HL-60 (cell line): Measurements from ENCODE around the gene PGGT1B.

Experiments
- POLR2AphosphoS5 ChIP-seq: IDR thresholded peaks from 2 replicates; pipeline ENCODE4 v1.6.1; 2012; ENCODE audit warnings: low read depth
- SPI1 ChIP-seq: IDR thresholded peaks from 2 replicates; pipeline ENCODE4 v1.6.1; 2012; ENCODE audit warnings: low read depth, mild to moderate bottlenecking, borderline replicate concordance
- TF ChIP-seq, protein P1 (sequence below): IDR thresholded peaks from one replicate; pipeline ENCODE4 v1.5.1; 2011; ENCODE audit warnings: low read length, control low read depth, inconsistent platforms; ENCODE audit not compliant: insufficient read depth

DNA sequence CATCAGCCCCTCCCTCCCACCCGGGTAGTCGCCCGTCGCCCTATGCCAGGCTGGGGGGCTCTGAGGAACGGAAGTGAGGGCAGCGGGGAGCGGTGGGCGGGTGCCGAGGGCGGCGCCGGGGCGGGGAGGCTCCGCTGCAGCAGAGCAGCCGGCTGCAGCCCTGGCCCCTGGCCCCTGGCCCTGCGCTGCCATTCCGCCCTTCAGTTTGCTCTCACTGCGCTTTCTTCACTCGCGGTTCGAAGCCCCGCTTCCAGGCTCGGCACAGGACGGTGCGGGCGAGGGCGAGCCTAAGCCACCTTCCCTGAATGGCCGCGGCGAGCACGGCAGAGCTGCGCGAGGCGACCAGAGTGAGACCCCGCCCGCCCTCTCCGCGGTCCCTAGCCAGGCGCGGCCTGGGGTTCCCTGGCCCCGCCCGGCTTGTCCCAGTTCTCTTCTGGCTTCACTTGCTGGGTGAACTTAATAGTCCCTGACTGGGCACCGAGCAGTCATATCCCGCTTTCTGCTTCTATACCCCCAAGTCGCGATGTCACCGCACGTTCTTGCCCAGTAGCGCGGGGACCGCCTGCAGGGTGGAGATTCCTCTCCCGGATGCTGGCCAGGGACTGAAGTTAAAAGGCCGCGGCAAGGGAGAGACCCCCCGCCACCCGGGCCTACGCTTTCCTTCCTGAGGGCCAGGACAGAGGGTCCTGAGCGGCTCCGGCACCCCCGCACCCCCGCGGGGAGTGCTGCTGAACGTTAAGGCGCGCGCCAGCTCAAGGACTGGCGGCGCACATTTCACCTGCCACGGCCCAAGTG, 92.3 kb downstream of the PGGT1B start:
- TF ChIP-seq, protein P1, sequence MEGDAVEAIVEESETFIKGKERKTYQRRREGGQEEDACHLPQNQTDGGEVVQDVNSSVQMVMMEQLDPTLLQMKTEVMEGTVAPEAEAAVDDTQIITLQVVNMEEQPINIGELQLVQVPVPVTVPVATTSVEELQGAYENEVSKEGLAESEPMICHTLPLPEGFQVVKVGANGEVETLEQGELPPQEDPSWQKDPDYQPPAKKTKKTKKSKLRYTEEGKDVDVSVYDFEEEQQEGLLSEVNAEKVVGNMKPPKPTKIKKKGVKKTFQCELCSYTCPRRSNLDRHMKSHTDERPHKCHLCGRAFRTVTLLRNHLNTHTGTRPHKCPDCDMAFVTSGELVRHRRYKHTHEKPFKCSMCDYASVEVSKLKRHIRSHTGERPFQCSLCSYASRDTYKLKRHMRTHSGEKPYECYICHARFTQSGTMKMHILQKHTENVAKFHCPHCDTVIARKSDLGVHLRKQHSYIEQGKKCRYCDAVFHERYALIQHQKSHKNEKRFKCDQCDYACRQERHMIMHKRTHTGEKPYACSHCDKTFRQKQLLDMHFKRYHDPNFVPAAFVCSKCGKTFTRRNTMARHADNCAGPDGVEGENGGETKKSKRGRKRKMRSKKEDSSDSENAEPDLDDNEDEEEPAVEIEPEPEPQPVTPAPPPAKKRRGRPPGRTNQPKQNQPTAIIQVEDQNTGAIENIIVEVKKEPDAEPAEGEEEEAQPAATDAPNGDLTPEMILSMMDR, result no peak
- TF ChIP-seq POLR2AphosphoS5, result no peak
- TF ChIP-seq SPI1, result no peak
